ENCODE data around the gene CBL.
"Not testable (repeated sequence)": the region's sequence is repeated elsewhere in the genome, so short reads cannot be mapped to it uniquely, and the experiment has no call there.

CBL gene

GRCh38 chr11:119185981-119186634, 20.0 kb upstream of the CBL start:
- DNase-seq (ENCODE audit: low spot score): no peak

- DNase-seq (ENCODE audit: low spot score): no peak
Observed at GRCh38 chr11:119187123-119187892, 18.8 kb upstream of the CBL start.

DNA sequence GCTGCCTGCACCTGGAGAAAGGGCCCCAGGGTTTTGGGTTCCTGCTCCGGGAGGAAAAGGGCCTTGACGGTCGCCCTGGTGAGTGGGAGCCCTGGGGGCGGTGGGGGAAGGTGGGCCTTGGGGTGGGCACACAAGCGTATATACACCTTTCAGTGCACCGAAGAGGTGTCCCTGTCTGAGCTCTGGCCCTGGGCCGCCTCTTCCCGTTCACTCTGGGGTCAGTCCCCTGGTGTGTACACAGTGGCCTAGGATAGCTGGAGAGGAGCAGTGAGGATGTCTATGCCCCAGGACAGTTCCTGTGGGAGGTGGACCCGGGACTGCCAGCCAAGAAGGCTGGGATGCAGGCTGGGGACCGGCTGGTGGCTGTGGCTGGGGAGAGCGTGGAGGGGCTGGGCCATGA, 18.1 kb upstream of the CBL start:
- DNase-seq (ENCODE audit: low spot score): no peak

- no peak for DNase-seq (ENCODE audit: low spot score)
Observed at GRCh38 chr11:119188887-119189286, 17.3 kb upstream of the CBL start.

- no peak for DNase-seq (ENCODE audit: low spot score)
Observed at GRCh38 chr11:119189393-119189792, 16.7 kb upstream of the CBL start.

DNA sequence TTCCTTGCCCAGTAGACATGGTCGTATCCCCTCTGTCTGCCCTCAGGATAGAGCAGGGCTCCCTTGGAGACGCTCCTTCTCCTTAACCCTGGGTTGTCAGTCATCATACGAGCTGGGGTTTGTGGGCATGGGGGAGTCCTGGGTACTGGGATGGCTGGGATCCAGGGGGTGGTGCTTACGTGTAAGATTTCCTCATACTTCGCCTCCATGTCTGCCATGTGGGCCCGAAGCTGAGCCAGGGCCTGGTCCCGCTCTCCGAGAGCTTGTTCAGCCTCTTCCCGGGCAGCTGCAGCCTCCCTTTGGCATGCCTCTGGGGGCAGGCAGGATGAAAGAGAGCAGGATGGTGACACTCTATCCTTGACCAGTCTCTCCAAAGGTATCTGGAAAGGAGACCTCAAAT, 15.6 kb upstream of the CBL start:
- DNase-seq (ENCODE audit: low spot score): no peak

GRCh38 chr11:119191265-119191664, 14.9 kb upstream of the CBL start:
- DNase-seq (ENCODE audit: low spot score): not testable (repeated sequence)

- DNase-seq (ENCODE audit: low spot score): no peak
Observed at GRCh38 chr11:119192111-119192510, 14.0 kb upstream of the CBL start.

DNA sequence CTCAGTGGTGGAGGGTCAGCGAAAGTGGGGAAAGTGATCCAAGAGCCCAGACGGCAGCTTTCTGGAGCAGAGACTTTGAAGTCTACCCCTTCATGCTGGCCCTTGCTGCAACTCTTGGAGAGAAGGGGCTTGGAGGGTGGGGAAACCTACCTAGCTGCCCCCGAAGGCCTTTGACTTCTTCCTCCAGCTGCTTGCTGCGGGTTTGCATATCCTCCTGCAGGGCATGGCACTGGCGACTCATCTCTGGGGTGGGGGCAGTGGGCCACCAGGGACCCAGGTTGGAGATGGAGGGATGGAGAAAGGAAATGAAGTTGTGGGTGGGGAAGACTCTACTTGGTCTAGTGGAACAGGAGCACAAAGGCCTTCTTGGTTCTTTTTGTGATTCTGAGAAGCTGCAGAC, 13.1 kb upstream of the CBL start:
- DNase-seq (ENCODE audit: low spot score): no peak

GRCh38 chr11:119193626-119194025, 12.5 kb upstream of the CBL start:
- no peak for DNase-seq (ENCODE audit: low spot score)

- DNase-seq (ENCODE audit: low spot score): no peak
Observed at GRCh38 chr11:119194811-119195440, 11.2 kb upstream of the CBL start.

- peak; percentile 50 for DNase-seq (ENCODE audit: low spot score)
Observed at GRCh38 chr11:119195680-119196079, 10.5 kb upstream of the CBL start.

DNA sequence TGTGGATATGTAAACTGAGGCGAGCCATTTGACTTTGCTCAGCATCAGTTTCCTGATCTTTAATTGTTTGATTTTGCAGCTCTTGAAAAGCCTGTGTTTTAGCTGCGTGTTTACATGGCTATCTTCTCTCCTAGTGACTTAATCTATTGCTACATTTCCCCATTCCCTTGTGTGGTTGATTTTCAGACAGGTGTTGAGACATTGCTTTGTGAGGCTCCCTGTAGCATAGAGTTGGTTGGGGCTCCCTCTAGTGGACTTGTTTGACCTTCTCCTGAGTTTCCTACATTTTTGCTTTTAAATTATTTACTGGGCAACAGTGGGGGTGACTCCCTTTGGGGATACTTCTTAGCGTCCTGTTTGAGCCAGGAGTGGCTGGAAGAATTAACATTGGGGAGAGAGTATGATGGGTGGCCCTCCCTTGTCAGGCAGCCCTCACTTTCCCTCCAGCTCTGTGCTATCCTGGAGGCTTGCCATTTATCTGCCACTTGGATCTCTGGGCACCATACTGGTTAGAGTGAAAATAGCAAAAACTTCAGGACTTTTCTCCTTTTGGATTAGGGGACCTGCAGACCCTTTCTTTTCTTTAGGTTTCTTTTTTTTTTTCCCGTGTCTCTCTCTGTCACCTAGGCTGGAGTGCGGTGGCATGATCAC, 9.2 kb upstream of the CBL start:
- peak; percentile 78 for DNase-seq (ENCODE audit: low spot score)

- no peak for DNase-seq (ENCODE audit: low spot score)
Observed at GRCh38 chr11:119198925-119199324, 7.2 kb upstream of the CBL start.

DNA sequence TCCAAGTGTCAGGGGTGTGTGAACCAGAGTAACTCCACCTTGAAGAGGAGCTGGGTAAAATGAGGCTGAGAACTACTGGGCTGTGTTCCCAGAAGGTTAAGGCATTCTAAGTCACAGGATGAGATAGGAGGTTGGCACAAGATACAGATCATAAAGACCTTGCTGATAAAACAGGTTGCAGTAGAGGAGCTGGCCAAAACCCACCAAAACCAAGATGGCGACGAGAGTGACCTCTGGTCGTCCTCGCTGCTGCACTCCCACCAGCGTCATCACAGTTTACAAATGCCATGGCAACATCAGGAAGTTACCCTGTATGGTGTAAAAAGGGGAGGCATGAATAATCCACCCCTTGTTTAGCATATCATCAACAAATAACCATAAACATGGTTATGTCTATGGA, 4.9 kb upstream of the CBL start:
- DNase-seq (ENCODE audit: low spot score): not testable (repeated sequence)

GRCh38 chr11:119202554-119202953, 3.6 kb upstream of the CBL start:
- DNase-seq (ENCODE audit: low spot score): no peak

DNA sequence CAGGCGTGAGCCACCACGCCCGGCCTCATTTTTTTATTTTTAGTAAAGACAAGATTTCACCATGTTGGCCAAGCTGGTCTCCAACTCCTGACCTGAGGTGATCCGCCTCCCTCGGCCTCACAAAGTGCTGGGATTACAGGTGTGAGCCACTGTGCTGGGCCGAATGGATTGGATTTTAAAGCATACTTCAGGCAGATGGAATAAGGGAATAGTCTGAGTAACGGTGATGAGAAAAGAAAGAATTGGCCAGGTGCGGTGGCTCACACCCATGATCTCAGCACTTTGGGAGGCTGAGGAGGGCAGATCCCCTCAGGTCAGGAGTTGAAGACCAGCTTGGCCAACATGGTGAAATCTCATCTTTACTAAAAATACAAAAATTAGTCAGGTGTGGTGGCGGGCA, 2.1 kb upstream of the CBL start:
- DNase-seq (ENCODE audit: low spot score): no peak

DNA sequence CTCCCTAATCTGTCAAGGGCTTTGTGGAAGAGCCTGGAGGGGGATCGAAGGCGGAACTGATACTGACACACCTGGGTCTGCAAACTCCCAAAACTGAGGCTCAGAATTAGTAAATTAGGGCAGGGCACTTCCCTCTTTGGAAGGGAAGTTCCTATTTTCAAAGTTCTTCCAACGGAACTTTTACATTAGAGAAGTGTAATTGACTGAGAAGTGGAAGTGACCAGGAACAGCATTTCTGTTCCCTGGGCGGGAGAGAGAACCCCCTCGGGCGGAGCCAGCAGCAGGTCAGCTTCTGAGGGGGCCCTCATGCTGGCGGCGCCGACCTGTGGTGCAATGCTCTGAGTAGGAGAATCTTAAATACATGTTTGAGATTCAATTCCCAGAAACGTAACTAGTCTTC, 1.1 kb upstream of the CBL start:
- DNase-seq (ENCODE audit: low spot score): no peak

GRCh38 chr11:119206511-119207414, 624 bp downstream of the CBL start:
- no peak for DNase-seq (ENCODE audit: low spot score)

DNA sequence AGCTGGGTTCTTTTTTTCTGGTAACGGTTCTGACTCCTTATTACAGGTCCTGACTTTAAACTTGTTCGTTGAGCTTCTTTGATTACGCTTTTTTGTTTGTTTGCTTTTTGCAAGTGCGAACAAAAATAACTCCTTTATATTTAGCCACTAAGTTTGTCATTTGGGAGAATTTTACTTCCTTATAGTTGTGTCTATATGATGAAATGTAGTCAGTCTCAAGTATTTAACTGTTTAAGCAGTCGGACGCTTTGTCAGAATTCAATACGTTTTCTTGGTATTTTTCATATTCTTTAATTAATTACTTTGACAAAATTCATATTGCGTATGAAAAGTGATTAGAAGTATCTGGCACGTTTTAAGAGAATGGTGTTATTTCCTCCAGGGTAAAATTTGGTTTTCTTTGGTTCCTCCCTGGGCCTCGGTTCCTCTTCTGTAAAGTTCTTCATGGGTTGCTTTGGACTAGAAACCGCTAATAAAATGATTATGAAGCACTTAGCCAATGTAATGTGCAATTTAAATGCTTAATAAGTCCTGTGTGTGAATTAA, 1.3 kb downstream of the CBL start:
- no peak for DNase-seq (ENCODE audit: low spot score)

DNA sequence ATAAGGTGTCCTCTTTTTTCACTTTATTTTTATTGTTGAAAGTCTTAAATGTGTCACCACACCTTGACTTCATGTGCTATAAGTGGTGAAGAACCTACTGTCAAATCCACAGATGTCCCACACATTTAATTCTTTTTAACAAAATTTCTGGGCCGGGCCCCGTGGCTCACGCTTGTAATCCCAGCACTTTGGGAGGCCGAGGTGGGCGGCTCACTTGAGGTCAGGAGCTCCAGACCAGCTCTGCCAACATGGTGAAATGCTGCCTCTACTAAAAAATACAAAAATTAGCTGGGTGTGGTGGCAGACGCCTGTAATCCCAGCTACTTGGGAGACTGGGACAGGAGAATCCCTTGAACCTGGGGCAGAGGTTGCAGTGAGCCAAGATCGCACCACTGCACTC, 3.0 kb downstream of the CBL start:
- DNase-seq (ENCODE audit: low spot score): no peak

- no peak for DNase-seq (ENCODE audit: low spot score)
Observed at GRCh38 chr11:119210050-119210449, 3.9 kb downstream of the CBL start.
